ENCODE results near the gene SEC23B. TPM values are rescaled to one million over a fixed set of nuclear protein-coding genes. Genes with fewer than 3 reads are reported as not detected.

SEC23B gene
- total and polyA plus RNA-seq, 2 of the 8 experiments (the other 6 are each of a cell fraction or from before 2014, with no cell fraction given), result 53.3 to 62.8 TPM

GRCh38 chr20:18553746-18554145 lies 46.0 kb downstream of the SEC23B start (continued):
- no peak for TF ChIP-seq CHD7 (IDR thresholded peaks at IDR 0.05; ENCODE audit: insufficient replicate concordance, low read length)
- TF ChIP-seq CBX5 (IDR thresholded peaks at IDR 0.05; ENCODE audit: low read depth, low read length), result no peak
- TF ChIP-seq USF2 (IDR thresholded peaks at IDR 0.05; ENCODE audit: low read length), result no peak
- no peak for TF ChIP-seq TEAD4 (IDR thresholded peaks at IDR 0.05; ENCODE audit: low read depth, low read length)
- no peak for TF ChIP-seq CREB1 (IDR thresholded peaks at IDR 0.05)
- TF ChIP-seq ATF3 (IDR thresholded peaks at IDR 0.05; ENCODE audit: insufficient read depth, low read depth, low read length), result no peak
- TF ChIP-seq CTBP2 (IDR thresholded peaks at IDR 0.05; ENCODE audit: borderline replicate concordance, insufficient read depth, insufficient read length, low read length), result no peak
- TF ChIP-seq MAFK (IDR thresholded peaks at IDR 0.05; ENCODE audit: low read depth, low read length), result no peak

Measured in H1 (cell line).